Measurements from ENCODE around the gene TBX10.

GRCh38 chr11:67630943-67631331 lies 8.6 kb downstream of the TBX10 start:
- TF ChIP-seq CTCF (IDR thresholded peaks at IDR 0.05; ENCODE audit: low read depth, low read length, missing input control) (no peak), ZBTB33 (IDR thresholded peaks at IDR 0.05) (no peak), TAF1 (conservative IDR thresholded peaks at IDR 0.05) (no peak), MAX (IDR thresholded peaks at IDR 0.05) (no peak), RAD21 (IDR thresholded peaks at IDR 0.05) (no peak), REST (IDR thresholded peaks at IDR 0.05) (no peak), YY1 (IDR thresholded peaks at IDR 0.05) (no peak), GABPA (IDR thresholded peaks at IDR 0.05 in 1 of 2, conservative IDR thresholded peaks at IDR 0.05 in 1 of 2) (no peak), NR2F2 (IDR thresholded peaks at IDR 0.05) (no peak), ATF3 (IDR thresholded peaks at IDR 0.05) (no peak)
